Jurkat, Clone E6-1 (cell line): ENCODE data around the gene MRPL48. TPM values are rescaled to one million over a fixed set of nuclear protein-coding genes. Genes with fewer than 3 reads are reported as not detected.
A peak's percentile ranks its signal among the peaks of the same experiment; 100 is the strongest.
"Not testable (repeated sequence)": the region's sequence is repeated elsewhere in the genome, so short reads cannot be mapped to it uniquely, and the experiment has no call there.

Experiments used
- DNase-seq: peaks from one replicate; pipeline ENCODE4 v3.0.0-alpha.2; 2011; ENCODE audit warnings: low read depth, low spot score
- H3K4me3 ChIP-seq: 2 replicates; pipeline ENCODE4 v1.5.1; 2011; ENCODE audit warnings: mild to moderate bottlenecking, low read length, control low read depth, moderate library complexity
- polyA plus RNA-seq: library from polyadenylated mRNA; unstranded; fragments of >200 nt; gene quantifications from one replicate; pipeline ENCODE4 v1.2.1, GENCODE V29; 2012; ENCODE audit warnings: missing spikeins; ENCODE audit not compliant: insufficient read length, insufficient read depth

MRPL48 gene
- polyA plus RNA-seq, result 58.9 TPM

DNA sequence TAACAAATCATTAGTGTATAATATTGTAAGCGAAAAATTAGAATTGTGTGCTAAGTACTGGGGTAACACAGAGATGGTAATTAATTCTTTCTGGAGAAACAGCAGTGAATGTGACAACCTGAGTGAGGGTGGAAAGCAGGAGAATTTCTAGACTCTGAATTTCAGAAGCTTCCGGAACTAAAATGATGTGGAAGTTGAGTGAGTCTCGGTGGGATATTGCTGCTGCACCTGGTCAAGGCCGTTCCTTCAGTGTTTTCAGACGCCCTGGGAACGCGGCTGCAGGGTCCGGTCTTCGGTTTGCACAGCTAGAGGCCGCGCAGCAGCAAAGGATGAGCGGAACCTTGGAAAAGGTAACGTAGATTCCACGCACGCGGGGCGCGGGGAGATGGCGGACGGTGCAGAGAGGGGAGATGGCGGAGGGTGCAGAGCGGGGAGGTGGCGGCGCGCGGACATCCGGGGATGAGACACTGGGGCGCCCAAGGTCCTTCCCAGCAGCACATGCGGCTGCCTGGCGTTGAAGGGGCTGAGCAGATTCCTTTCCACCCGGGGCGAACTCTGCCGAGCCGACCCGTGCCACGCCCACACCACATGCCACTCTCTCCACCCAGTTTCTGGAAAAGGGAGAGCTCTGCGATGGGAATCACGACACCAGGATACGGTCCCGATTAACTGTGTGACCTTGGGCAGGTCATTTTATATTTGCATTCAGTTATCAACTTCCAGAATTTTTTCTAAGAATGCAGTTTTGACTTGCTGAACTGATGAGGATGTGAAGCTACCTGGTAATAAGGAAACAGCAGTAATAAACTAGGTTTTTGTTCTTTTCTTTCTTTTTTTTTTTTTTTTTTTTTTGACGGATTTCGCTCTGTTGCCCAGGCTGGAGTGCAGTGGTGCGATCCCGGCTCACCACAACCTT is at the start of gene MRPL48:
Gene MRPL48, plus strand, starts transcription at position 232 of the 916 bp plus-strand sequence. Its CDS starts 98 bp downstream, at position 330.
- peak; percentile 88 for DNase-seq
- peak within 1 kb of the TSS; percentile 87 for H3K4me3 ChIP-seq

DNA sequence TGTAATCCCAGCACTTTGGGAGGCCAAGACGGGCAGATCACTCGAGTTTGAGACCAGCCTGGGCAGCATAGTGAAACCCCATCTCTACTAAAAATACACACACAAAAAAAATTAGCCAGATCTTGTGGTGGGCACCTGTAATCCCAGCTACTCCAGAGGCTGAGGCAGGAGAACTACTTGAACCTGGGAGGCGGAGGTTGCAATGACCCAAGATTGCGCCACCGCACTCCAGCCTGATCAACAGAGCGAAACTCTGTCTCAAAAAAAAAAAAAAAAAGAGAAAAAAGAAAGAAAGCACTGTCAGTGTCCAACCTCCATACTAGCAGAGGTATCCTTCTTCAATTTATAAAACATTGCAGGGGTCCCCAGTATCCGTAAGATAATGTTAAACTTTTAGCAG is 44.6 kb upstream of the MRPL48 start:
- DNase-seq, result no peak
- H3K4me3 ChIP-seq, result no peak overlapping the region

DNA sequence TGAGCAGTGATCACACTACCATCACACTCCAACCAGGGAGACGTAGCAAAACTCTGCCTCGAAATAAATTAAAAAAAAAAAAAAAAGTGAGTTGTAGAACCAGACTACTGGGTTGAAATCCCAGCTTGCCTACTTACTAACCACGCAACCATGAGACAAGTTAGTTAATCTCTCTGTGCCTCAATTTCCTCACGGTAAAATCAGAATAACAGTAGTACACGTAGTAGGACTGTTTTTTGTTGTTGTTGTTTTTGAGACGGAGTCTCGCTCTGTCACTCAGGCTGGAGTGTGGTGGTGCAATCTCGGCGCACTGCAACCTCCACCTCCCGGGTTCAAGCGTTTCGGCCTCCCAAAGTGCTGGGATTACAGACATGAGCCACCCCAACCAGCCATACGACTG is 41.0 kb upstream of the MRPL48 start:
- DNase-seq, result no peak
- no peak overlapping the region for H3K4me3 ChIP-seq

DNA sequence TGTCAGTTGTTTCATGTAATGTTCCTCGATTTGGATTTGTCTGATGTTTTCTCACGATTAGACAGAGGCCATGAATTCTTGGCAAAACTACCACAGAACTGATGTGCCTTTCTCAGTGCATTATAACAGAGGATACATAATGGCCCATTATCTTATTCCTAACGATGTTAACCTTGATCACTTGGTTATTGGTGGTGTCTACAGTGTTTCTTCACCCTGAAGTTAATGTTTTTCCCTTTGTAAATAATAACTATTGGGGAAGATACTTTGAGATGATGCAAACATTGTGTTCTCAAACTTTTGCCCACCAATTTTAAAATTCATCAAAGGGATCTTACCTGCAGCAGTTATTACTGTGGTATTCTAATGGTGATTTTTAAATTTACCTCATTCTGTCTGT is 39.9 kb upstream of the MRPL48 start:
- no peak overlapping the region for H3K4me3 ChIP-seq
- no peak for DNase-seq

DNA sequence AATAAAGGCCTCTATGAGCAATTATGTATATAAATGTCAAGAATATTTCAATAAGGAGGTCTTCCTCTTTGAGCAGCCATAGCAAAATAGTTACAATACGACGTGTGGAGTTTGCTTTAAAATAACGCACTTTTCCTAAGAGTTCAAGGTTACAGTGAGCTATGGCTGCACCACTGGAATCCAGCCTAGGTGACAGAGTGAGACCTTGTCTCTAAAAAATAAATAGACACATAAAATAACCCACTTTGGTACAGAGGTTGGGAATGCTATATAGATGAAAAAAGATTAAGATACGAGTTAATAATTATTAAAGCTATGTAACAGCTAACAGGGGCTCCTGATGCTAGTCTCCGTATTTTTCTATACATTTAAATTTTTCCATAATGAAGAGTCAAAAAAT is 39.4 kb upstream of the MRPL48 start:
- no peak for DNase-seq
- no peak overlapping the region for H3K4me3 ChIP-seq

DNA sequence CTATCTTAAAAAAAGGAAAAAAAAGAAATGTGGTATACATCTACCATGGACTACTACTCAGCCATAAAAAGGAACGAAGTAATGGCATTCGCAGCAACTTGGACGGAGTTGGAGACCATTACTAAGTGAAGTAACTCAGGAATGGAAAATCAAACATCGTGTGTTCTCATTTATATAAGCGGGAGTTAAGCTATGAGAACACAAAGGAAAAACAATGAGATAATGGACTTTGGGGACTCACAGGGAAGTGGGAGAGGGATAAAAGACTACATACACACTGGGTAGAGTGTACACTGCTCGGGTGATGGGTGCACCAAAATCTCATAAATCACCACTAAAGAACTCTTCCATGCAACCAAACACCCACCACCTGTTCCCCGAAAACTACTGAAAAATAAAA is 38.6 kb upstream of the MRPL48 start:
- no peak for DNase-seq
- no peak overlapping the region for H3K4me3 ChIP-seq

DNA sequence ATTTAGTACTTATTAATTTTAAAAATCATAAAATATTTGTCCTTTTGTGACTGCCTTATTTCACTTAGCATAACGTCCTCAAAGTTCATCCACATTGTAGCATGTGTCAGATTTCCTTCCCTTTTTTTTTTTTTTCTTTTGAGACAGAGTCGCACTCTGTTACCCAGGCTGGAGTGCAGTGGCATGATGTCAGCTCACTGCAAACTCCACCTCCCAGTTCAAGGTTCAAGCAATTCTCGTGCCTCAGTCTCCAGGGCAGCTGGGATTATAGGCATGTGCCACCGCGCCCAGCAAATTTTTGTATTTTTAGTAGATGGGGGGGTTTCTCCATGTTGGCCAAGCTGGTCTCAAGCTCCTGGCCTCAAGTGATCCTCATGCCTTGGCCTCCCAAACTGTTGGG is 37.4 kb upstream of the MRPL48 start:
- no peak for DNase-seq

DNA sequence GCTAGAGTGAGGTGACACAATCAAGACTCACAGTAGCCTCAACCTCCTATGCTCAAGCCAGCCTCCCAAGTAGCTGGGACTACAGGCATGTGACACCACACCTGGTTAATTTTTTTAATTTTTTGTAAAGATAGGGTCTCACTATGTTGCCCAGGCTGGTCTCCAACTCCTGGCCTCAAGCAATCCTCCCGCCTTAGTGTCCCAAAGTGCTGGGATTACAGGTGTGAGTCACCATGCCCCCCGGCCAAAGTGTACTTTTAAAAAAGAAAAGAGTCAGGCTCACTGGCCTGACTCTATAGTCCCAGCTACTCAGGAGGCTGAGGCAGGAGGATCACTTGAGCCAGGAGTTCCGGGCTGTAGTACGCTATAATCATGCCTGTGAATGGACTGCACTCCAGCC is 36.8 kb upstream of the MRPL48 start:
- H3K4me3 ChIP-seq, DNase-seq: not testable (repeated sequence)

More for the DNA sequence above, 37.4 kb upstream of the MRPL48 start:
- H3K4me3 ChIP-seq, result no peak overlapping the region

DNA sequence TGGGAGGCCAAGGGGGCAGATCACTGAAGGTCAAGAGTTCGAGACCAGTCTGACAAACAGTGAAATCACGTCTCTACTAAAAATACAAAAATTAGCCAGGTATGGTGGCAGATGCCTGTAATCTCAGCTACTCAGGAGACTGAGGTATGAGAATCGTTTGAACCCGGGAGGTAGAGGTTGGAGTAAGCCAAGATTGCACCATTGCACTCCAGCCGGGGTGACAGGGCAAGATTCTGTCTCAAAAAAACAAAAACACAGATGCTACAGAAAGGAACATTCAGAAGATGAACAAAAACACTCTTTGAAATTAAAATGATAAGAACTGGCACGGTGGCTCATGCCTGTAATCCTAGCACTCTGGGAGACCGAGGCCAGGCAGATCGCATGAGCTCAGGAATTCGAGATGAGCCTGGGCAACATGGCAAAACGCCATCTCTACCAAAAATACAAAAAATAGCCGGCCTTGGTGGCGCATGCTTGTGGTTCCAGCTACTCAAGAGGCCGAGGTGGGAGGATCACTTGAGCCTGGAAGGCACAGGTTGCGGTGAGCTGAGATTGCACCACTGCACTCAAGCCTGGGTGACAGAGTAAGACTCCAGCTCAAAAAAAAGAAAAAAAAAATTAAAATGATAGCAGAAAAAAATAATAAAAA is 35.3 kb upstream of the MRPL48 start:
- DNase-seq, result no peak
- no peak overlapping the region for H3K4me3 ChIP-seq

DNA sequence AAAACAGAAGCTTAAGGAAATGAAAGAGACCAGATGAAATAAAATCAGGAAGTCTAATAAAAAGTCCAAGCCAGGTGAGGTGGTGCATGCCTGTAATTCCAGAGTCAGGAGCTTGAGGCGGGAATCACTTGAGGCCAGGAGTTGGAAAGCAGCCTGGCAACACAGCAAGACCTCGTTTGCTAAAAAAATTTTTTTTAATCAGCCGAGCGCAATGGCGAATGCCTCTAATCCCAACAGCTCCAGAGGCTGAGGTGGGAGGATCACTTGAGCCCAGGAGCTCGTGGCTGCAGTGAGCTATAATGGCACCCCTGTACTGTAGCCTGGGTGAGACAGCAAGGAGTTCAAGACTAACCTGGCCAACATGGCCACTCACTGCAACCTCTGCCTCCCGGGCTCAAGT is 34.8 kb upstream of the MRPL48 start:
- no peak for DNase-seq
- no peak overlapping the region for H3K4me3 ChIP-seq

DNA sequence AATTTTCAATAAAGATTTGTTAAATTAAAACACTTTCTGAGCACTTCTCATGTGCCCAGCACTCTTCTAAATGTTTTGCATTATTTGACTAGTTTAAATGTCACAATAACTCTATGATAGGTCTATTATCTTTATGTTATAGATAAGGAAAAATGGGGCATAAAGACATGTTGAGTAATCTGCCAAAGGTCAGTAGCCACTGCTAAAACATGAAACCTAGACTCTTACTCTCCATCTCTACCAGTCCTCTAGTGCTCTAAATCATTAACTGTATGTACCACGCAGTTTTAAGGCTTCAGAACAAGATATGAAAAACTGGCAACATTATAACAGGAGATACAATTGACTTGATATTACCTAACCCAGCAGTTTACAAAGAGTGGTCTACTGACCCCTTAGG is 33.7 kb upstream of the MRPL48 start:
- DNase-seq, result no peak
- H3K4me3 ChIP-seq, result no peak overlapping the region

DNA sequence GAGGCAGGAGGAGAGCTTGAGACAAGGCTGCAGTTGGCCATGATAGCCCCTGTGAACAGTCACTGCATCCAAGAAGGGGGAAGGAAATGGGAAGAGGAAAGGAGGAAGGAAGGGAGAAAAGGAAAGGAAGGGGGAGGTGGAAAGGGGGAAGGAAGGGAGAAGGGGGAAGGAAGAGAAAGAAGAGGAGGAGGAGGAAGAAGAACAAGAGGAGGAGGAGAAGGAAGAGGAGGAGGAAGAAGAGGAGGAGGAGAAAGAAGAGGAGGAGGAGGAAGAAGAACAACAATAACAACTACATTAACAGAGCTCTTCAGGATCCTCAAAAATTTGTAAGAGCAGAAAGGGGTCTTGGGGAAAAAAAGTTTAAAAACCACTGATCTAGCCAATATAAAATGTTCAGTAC is 32.0 kb upstream of the MRPL48 start:
- DNase-seq, result no peak
- no peak overlapping the region for H3K4me3 ChIP-seq

DNA sequence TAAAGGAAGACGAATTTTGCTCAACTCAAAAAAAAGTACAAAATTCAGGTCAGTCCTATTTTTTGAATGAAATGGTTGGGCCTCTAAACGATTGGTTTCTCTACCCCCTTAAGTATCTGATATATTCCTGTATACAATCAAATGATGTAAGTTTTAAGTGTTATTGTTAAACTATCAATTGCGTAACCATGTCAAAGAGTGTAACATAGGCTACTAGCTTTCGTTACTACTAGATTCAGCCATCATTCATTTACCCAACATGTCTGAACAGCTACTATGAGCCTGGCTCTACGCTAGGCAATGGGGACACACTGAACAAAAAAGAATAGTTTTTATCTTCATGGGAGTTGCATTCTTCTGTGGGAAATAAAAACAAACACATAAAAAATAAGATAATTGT is 30.1 kb upstream of the MRPL48 start:
- H3K4me3 ChIP-seq, result no peak overlapping the region
- DNase-seq, result no peak

DNA sequence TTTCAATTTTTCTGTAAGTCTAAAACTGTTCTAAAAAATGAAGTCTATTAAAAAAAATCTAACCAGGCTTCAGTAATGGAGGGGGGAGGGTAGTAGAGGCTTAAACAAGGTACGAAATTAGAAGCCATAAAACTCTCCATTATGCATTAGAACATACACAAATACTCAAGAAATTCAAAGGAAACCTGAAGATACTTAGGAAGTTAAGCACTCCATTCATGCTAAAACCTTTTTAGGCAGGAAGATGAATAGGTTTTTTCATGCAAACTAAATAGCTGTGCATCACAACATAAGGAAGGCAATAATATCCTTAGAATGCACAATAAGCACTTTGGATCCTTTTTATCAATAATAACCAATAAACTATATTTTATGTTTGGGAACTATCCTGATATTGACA is 29.2 kb upstream of the MRPL48 start:
- no peak for DNase-seq
- H3K4me3 ChIP-seq, result no peak overlapping the region

DNA sequence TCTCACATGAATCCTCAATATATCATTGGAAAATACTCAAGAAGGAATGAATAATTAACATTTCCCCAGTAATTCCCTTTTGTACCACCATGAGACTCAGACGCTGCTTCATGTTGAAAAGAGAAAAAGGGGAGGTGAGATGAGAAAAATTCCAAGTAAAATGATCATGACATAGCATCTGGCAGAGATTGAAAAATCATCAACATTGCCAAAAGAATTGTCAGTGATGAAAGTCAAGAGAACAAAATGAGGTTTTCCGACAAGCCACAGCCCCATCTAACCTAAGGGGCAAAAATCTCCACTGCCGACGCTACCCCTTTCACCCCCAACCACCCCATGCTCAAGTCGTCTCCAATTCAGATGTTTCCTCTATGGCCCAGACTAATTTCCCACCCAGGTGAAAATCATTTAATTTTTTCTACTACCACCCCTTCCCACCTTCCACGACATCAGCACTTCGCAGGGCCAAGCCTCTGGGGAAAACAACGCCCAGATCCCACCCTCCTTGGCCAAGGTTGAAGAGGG is 28.0 kb upstream of the MRPL48 start:
- peak overlapping the region; percentile 82 for H3K4me3 ChIP-seq
- no peak for DNase-seq

DNA sequence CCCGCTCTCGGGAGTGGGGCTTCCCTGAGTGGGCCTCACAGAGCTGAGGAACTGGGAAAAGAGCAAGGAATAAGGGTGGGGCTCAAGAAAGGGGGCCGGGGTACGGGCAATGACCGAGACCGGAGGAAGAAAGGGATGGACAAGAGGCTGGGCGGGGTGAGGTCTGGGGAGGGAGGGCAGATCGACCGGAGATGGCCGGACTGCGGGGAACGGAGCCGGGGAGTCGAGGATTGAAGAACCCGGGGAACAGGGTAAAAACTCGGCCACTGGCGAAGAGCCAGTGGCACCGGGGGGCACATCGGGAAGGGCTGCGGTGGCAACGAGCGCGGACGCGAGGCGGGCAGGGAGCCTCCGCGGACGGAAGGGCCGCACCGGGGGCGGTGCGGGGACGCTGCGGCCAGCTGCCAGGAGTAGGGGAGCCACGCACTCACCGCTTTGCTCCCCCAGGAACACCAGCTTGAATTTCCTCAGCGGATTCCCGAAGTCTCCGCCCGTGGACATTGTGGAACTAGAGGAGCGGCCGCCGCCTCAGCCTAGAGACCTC is 27.5 kb upstream of the MRPL48 start:
- DNase-seq, result no peak
- H3K4me3 ChIP-seq, result peak overlapping the region; percentile 82

DNA sequence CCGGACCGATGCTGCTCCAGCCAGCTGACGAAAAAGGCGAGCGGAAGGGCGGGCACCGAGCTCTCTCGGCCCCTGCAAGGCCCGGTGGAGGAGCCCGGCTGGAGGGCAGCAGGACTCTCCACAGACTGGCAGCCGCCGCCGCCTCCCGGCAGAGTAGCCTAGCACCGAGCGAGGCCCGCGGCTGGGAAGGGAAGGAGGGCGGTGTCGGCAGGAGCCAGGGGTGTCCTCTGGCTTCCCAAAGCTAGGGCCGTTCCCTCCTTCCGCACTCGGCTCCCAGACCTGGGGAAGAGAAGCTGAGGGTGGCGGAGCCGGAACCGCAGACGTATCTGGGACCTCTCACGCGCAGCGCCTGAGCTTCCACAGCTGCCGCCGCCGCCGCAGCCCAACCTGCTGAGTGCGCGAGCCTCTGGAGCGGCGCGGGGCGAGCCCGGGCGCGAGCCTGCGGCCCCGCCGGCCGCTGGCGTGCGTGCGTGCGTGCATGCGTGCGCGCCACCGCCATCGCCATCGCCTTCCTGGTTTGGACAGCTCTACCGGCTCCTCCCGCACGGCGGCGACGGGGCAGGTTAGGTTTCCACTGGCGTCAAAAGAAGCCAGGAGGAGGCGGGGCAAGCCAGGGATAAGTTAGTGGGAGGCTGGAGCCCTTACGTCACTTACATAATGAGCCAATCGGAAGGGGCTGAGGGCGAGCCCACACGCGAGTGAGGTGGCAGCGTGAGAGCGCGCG is 26.8 kb upstream of the MRPL48 start, which contains the start of gene RAB6A:
Gene RAB6A, minus strand, starts transcription at position 396 of the 724 bp plus-strand sequence. CDS start 439 bp downstream, outside the sequence.
- peak within 1 kb of the TSS; percentile 82 for H3K4me3 ChIP-seq
- DNase-seq, result peak; percentile 100

DNA sequence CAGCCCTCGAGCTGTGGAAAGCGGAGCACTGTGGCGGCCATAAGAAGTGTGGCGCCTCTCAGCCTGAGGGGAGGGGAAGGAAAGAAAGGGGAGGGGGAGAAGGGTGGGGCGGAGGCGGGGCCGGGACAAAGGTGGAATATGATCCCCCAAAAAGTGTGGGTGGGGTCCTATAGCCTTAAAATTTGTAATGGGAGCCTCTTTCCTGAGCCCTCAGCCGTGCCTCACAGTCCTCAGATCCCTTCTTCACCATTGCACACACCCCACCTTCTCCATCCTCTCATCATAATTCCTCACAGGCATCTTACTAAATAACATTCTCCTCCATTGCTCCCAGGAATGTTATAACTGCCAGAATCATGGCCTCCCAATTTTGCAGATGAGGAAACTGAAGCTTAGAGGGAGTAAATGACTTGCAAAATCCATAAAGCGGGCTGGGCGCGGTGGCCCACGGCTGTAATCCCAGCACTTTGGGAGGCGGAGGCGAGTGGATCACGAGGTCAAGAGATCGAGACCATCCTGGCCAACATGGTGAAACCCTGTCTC is 26.2 kb upstream of the MRPL48 start:
- peak overlapping the region; percentile 48 for H3K4me3 ChIP-seq
- DNase-seq, result no peak

DNA sequence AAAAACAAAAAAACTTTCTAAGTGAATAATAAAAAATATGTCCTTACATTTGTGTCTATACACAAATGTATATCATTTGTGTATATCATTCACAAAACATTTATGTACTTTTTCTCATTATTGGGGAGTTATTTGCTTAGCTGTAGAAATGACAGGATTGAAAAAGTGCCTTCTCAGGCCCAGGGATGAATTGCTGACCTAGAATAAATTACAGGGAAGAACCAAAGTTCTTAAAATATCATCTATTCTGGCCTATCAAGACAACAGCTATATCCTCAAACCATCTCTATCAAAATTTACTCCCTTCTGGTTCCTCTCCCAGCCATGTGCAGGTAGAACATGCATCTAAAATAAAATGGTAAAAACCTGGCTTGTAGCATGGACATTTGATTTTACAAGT is 24.9 kb upstream of the MRPL48 start:
- DNase-seq, result no peak
- no peak overlapping the region for H3K4me3 ChIP-seq
